Left ventricle myocardium superior (tissue), 1 donor: ENCODE results near the gene AHSP. TPM values are rescaled to one million over a fixed set of nuclear protein-coding genes. Genes with fewer than 3 reads are reported as not detected.
A peak's percentile ranks its signal among the peaks of the same experiment; 100 is the strongest.
"Not testable (repeated sequence)": the region's sequence is repeated elsewhere in the genome, so short reads cannot be mapped to it uniquely, and the experiment has no call there.

Experiments used
- ATAC-seq: fragments of 200-7000 bp; cut with Tn5 transposase; one replicate; pipeline ENCODE4 v1.9.1; 2020; ENCODE audit warnings: mild to moderate bottlenecking, moderate library complexity
- DNase-seq: peaks from one replicate; pipeline ENCODE4 v3.0.0-alpha.2; 2020
- intact Hi-C: fragments of 100-400 bp; cut with micrococcal nuclease; formaldehyde crosslinking; loops from one replicate; pipeline ENCODE4 v1.11.0; 2022
- long read RNA-seq: library from polyadenylated mRNA; unstranded; transcript quantifications from one replicate; pipeline ENCODE4 v2.0.0, GENCODE V29; 2021
- total RNA-seq: library from RNA; stranded (reverse); fragmentation: NEBNext Ultra II Directional; extraction: Animal tissue kit (Norgen Biotek cat#: 25700); gene quantifications from one replicate; pipeline ENCODE4 v1.2.1, GENCODE V29; 2021
- donor health status: DM: no; HTN: yes; CAD: no; lungs with severe emphysema.

The AHSP gene
- total RNA-seq, result not detected
- long read RNA-seq, result 0 reads

- intact Hi-C loops, result no loop called here
- ATAC-seq (no peak), DNase-seq (no peak)
Measured at GRCh38 chr16:31527734-31528274, at the start of gene AHSP. Gene AHSP (plus strand): TSS chr16:31527900. CDS start chr16:31528140, 240 bp downstream.

GRCh38 chr16:31478956-31479355 is 48.7 kb upstream of the AHSP start:
- DNase-seq, result no peak
- ATAC-seq, result no peak
- intact Hi-C loops, result no loop called here

- peak; percentile 18 for DNase-seq
- intact Hi-C loops, result no loop called here
- no peak for ATAC-seq
Measured at GRCh38 chr16:31479751-31480150, 47.9 kb upstream of the AHSP start.

- intact Hi-C loops, result no loop called here
- ATAC-seq (no peak), DNase-seq (peak; percentile 62)
Measured at GRCh38 chr16:31480851-31481536, 46.7 kb upstream of the AHSP start.

GRCh38 chr16:31483081-31483480 is 44.6 kb upstream of the AHSP start, which contains the start of gene SLC5A2:
Gene SLC5A2 (plus strand): TSS chr16:31483123. CDS start chr16:31483137, 14 bp downstream.
- no peak for ATAC-seq
- intact Hi-C loops, result no loop called here
- no peak for DNase-seq

- ATAC-seq, intact Hi-C loops, DNase-seq: not testable (repeated sequence)
Measured at GRCh38 chr16:31484048-31484447, 43.7 kb upstream of the AHSP start.

- no peak for ATAC-seq
- intact Hi-C loops, result no loop called here
- no peak for DNase-seq
Measured at GRCh38 chr16:31484491-31485171, 43.1 kb upstream of the AHSP start.

- DNase-seq (no peak), ATAC-seq (no peak)
- intact Hi-C loops, result no loop called here
Measured at GRCh38 chr16:31485571-31485970, 42.1 kb upstream of the AHSP start.

GRCh38 chr16:31486045-31486444 is 41.7 kb upstream of the AHSP start:
- intact Hi-C loops, result no loop called here
- DNase-seq, result no peak
- ATAC-seq, result no peak

GRCh38 chr16:31487071-31487719 is 40.5 kb upstream of the AHSP start:
- DNase-seq (peak; percentile 36), ATAC-seq (no peak)
- intact Hi-C loops, result no loop called here

- DNase-seq, result peak; percentile 60
- intact Hi-C loops, result no loop called here
- ATAC-seq, result peak; percentile 74
Measured at GRCh38 chr16:31487720-31488467, 39.8 kb upstream of the AHSP start.

GRCh38 chr16:31488468-31489297 is 39.0 kb upstream of the AHSP start:
- ATAC-seq (peak; percentile 36), DNase-seq (peak; percentile 41)
- intact Hi-C loops, result no loop called here

GRCh38 chr16:31489298-31489564 is 38.5 kb upstream of the AHSP start:
- intact Hi-C loops, result no loop called here
- ATAC-seq, result no peak

GRCh38 chr16:31489616-31490584 is 37.8 kb upstream of the AHSP start:
- intact Hi-C loops, result no loop called here
- no peak for DNase-seq
- no peak for ATAC-seq

More at GRCh38 chr16:31489298-31489564, 38.5 kb upstream of the AHSP start:
- DNase-seq, result no peak

- no peak for ATAC-seq
- DNase-seq, result no peak
- intact Hi-C loops, result no loop called here
Measured at GRCh38 chr16:31491778-31492418, 35.8 kb upstream of the AHSP start.

- intact Hi-C loops, result no loop called here
- ATAC-seq (no peak), DNase-seq (no peak)
Measured at GRCh38 chr16:31493506-31494125, 34.1 kb upstream of the AHSP start.

- DNase-seq (no peak), ATAC-seq (no peak)
- intact Hi-C loops, result no loop called here
Measured at GRCh38 chr16:31496670-31497069, 31.0 kb upstream of the AHSP start.
